Mucosa of gallbladder (tissue), 1 donor: ENCODE results near the gene OPALIN. TPM values are rescaled to one million over a fixed set of nuclear protein-coding genes. Genes with fewer than 3 reads are reported as not detected.

Experiments
- DNase-seq: peaks from one replicate; pipeline ENCODE4 v3.0.0-alpha.2; 2020; ENCODE audit warnings: low spot score
- total RNA-seq: library from RNA; stranded (reverse); gene quantifications from one replicate; pipeline ENCODE4 v1.2.1, GENCODE V29; 2021
- donor health status: DM: no; HTN: no; CAD: no.

OPALIN gene
- total RNA-seq, 1 donor from 2014 or later, result not detected

GRCh38 chr10:96374004-96374403 lies 15.2 kb upstream of the OPALIN start:
- no peak for DNase-seq

- DNase-seq, result no peak
Observed at GRCh38 chr10:96371356-96371755, 12.6 kb upstream of the OPALIN start.

GRCh38 chr10:96370584-96371157 lies 11.9 kb upstream of the OPALIN start:
- DNase-seq, result peak; percentile 44

- peak; percentile 28 for DNase-seq
Observed at GRCh38 chr10:96369890-96370583, 11.2 kb upstream of the OPALIN start.

DNA sequence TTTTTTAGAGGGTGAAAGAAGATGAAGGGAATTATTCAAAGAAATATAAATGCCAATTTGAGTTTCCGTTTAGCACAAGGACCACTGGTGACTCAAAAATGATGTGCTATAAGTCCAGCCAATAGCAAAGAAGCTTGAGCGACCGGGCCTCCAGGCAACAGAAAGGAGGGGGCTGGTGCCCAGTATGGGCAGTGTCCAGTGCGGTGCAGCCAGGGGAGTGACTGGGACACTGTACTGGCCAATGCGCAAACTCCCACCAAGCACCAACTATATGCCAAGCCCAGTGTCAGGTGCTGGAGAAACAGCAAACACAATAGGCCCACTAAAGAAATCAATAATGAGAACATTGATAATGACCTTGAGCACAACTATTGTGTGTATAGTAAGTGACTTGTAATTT lies 10.2 kb upstream of the OPALIN start:
- peak; percentile 57 for DNase-seq

DNA sequence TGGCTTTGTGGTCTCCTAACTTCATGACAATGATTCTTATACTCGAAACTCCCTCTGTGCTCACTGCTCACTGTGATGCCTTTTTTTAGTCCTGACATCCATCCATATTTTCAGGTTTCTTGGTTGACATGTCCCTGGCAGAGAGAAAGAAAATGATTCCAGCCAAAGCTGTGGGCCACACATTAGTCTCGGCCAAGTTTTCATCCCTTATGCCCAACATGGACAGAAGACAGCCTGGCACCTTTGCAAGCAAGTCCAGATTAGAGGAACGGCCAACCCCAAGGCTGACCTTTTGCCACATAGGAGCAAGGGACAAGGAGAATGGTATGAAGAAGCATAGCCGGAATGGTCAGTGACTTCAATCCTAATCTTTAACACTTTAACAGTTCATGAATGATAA lies 8.7 kb upstream of the OPALIN start:
- no peak for DNase-seq

GRCh38 chr10:96366508-96366907 lies 7.7 kb upstream of the OPALIN start:
- DNase-seq, result no peak

- no peak for DNase-seq
Observed at GRCh38 chr10:96365571-96365970, 6.8 kb upstream of the OPALIN start.

GRCh38 chr10:96360766-96361165 lies 2.0 kb upstream of the OPALIN start:
- DNase-seq, result no peak

- no peak for DNase-seq
Observed at GRCh38 chr10:96360331-96360730, 1.5 kb upstream of the OPALIN start.

- DNase-seq, result no peak
Observed at GRCh38 chr10:96359616-96360015, 814 bp upstream of the OPALIN start.

GRCh38 chr10:96357038-96357620 lies 1.7 kb downstream of the OPALIN start:
- no peak for DNase-seq

GRCh38 chr10:96352582-96352981 lies 6.2 kb downstream of the OPALIN start:
- DNase-seq, result peak; percentile 72

DNA sequence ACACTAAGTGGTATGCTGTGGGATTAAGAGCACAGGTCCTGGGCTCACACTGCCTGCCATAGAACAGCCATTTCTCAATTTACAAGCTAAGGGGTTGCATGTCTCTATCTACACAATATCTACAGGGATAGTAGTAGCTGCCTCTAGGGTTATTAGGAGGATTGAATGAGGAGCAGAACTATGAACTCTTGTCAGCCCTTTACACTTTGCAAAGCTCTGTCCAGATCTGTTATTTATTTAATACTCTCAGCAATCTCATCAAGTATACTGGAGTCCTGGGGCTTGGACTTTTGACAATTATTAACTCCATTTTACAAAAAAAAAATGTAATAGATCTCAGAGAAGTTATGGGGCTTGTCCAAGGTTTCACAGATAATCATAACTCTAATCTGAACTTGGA lies 6.8 kb downstream of the OPALIN start:
- no peak for DNase-seq

- no peak for DNase-seq
Observed at GRCh38 chr10:96346295-96346694, 12.5 kb downstream of the OPALIN start.

- no peak for DNase-seq
Observed at GRCh38 chr10:96345222-96345621, 13.6 kb downstream of the OPALIN start.

DNA sequence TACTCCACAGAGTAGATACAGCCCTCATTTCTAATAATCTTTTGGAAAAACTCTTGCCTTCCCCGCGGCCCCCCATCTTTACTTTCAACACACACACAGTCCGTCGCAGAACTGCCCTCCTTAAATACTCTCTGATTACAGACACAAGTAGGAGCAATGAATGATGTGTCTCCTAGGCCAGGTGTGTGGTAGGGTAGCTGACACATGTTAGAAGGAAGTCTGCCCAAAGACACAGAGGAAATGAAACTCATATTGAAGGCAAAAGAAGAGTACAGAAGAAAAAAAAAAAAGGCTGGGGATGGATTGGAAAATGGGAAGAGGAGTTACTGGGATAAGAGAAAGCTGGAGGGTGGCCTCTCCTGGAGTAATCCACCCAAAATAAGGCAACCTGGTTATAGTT lies 14.6 kb downstream of the OPALIN start:
- no peak for DNase-seq

DNA sequence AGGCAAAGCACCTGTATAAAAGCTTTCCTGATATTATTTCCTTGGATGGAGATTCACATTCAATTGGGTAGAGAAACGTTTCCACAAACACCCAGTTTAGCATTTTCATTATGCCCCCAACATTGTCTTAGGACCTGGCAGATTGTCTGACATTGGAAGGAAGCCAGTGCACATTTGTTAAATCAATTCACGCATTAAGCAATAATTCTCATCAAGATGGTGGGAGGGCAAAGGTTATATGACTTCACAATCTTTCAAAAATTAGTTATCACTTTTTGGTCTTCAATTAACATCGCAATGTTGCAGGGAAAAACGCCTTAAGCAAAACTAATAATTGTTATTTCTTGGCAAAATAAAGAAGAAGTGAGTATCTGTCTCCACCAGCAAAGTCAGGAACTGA lies 16.4 kb downstream of the OPALIN start:
- no peak for DNase-seq

DNA sequence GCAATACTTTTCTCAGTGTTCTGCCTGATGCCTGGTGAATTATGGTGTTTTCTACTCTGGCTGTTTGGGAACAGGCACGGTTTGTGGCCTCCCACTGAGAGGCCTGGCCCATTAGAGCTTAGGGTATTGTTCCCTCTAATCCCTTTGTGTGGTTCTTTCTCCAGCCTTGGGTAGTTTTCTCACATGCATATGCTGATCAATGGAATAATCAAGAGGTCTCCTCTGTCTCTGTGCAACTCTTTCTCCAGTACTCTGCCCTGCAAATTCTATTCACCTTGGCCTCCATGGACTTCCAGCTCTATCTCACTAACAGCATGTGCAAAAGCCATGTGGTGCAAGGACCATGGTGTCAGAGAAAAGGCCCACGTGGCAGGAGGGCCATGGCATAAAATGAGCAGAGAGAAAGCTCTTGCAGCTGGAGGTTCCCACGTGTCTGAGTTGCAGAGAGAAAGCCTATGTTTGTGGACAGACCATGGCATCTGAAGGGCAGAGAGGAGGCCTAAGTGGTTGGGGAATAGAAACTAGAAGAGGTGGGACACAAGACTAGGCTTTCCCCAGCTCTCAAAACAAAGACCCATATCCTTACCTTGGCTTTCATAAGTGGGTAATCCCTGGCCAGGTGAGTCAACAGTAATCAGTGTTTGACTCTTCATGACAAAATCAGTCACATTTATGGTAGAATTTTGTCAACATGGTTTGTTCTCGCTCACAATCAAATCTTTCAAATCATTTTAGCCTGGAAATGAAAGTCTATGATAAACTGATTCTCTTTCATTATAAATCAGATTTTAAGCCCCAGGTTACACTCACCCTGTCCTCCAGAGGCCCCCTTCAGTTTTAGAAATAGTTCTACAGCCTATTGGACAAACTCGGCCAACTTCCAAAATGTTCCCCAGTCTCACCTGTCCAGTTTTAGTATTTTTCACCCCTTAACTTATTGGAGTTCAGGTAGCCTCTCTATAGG lies 17.3 kb downstream of the OPALIN start:
- no peak for DNase-seq

GRCh38 chr10:96339956-96340904 lies 18.6 kb downstream of the OPALIN start:
- peak; percentile 61 for DNase-seq

- no peak for DNase-seq
Observed at GRCh38 chr10:96339383-96339782, 19.4 kb downstream of the OPALIN start.
